Stimulated activated CD4-positive, alpha-beta T cell treated with anti-CD3 and anti-CD28 coated beads, Interleukin-4, amount 100 ng/mL, for 1 hour (primary cell): ENCODE measurements around the gene ZFP28.

Experiments
- DNase-seq: peaks from one replicate; pipeline ENCODE4 v3.0.0-alpha.2; 2020

ZFP28 gene

DNA sequence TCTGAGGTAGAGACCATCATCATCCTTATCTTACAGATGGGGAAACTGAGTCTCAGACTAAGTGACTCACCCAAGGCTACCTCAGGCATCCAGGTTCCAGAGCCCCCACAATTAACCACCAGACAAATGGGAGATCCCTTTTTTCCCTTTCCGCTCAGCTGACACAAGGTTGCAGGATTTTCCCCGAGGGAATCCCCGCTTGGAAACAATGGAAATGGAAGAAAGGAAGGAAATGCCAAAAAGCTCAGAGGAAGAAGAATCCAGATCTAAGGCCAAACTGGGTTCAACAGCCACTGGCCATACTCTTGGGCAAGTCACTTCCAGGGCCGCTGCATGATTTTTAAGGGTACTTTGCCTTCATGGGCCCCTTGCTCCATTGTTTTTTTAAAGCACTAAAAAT lies 57.9 kb downstream of the ZFP28 start:
- no peak for DNase-seq

DNA sequence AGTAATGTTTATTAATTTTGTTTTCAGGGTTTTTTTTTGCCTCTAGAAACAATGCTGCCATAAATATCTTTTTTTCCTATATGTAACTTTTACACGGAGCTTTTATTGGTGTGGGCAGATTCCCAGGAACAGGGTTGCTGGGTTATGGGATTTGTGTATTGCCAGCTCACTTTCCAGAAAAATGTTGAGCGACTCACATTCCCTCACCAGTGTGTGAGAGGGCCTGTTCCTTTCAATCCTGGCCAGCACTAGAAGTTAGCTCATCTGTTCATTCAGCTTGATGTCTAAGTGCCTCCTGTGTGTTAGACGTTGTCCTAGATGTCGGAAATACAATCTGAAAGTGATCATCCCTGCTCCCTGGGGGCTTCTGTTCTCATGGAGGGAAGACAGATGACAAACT lies 58.9 kb downstream of the ZFP28 start:
- DNase-seq = no peak

DNA sequence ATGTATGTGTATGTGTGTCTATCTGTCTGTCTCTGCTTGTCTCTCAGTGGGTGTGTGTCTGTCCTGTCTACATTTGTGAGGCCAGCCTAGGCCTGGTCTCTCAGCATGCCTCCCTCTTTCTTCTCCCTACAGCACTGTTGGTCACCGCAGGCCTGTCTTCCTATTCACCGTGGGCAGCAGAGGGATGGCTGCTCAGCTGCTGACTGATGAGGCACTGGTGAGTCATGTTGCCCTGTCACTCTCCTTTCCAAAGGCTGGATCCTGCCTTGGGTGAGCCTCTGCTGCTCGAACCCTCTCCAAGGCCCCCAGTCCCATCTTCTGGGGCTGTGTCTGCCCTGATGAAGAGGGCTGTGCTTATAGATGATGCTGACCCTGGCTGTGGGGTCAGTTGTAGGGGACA lies 62.6 kb downstream of the ZFP28 start:
- DNase-seq = no peak

DNA sequence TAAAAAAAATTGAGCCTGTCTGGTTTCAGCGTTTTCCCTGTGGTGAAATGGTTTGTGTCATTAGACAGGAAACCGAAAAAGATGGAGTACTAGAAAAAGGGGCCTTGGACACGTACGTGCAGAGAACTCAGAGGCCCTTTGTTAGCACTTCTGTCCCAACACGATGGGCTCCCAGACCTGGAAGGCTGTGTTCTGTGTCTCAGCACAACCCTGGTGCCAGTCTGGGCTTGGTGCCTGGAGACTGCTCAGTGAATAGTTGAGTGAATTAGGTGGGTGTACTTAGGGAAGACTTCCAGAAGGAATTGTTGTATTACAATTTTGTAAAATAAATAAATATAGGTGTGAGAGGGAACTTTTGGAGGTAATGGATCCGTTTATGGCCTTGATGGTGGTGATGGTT lies 65.1 kb downstream of the ZFP28 start:
- DNase-seq = no peak
